Activated T-cell treated with anti-CD3 and anti-CD28 coated beads, Interleukin-2, amount 50 U/mL, for 48 hours (primary cell): Measurements from ENCODE around the gene VAMP4.
"Not testable (repeated sequence)": the region's sequence is repeated elsewhere in the genome, so short reads cannot be mapped to it uniquely, and the experiment has no call there.

ENCODE experiments used
- DNase-seq, 2 experiments: peaks; one replicate each; pipeline ENCODE4 v3.0.0-alpha.2; 2020

Gene VAMP4

GRCh38 chr1:171748651-171749050, 6.8 kb upstream of the VAMP4 start:
- no peak for DNase-seq

DNA sequence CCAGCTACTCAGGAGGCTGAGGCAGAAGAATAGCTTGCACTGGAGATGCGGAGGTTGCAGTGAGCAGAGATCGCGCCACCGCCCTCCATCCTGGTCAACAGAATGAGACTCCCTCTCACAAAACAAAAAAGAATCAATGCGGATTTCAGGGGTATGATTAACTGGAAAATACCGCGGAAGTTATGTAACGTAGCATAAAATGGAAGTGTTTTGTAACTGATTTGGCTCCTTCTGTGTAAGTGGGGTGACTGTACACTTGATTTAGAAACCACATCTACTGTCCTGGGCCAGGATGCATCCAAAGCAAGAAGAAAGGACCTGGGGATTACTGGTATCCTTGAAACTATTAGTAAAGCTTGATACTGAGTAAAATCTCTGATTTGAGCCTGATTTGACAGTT, 3.1 kb upstream of the VAMP4 start:
- DNase-seq: no peak

DNA sequence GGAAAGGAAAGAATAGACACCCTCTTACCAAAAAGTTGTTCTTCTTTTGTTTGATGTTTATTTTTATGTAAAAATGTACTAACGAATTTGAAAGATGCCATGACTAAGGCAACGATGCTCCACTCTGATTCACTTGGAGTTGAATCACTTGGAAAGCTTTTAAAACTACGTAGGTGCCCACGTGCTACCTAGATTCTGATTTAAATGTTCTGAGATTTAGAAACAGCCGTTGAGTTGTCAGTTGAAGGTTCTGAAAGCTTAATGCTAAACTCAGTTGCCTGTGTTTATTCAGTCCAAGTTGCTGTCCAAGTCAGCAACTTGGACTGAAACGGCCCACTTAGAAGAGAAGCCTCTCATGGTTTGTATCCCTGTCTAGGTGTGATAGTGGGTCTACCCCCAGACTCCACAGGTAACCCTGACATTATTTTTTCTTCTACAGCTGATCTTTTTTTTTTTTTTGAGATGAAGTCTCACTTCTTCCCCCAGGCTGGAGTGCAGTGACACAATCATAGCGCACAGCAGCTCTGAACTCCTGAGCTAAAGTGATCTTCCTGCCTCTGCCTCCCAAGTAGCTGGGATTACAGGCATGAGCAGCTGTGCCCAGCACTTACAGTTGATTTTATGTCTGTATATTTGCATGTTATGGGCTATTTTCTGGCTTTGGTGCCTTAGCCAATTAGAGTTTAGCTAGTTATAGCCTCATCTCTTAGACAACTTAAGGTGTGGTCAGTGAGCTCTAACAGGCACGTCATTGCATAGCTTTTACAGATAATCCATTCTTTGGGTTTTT, 1.4 kb upstream of the VAMP4 start:
- DNase-seq: peak in 1 of 2 experiments; percentile 20

DNA sequence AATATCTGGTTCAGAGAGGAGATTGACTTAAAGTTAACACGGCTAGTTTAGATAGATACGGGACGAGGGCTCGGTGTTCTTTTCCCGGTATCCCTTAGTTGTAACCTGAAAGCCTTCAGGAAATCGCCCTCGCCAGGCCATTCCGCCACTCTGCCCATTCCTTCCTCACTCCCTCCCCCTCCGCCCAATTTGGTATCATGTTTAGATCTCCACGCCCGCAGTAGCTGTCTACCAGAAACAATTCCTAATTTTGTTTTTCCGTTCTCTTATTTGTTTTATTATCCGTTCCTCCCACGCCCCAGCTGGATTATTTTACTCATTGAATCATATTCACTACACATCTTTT, 685 bp upstream of the VAMP4 start:
- DNase-seq: no peak

DNA sequence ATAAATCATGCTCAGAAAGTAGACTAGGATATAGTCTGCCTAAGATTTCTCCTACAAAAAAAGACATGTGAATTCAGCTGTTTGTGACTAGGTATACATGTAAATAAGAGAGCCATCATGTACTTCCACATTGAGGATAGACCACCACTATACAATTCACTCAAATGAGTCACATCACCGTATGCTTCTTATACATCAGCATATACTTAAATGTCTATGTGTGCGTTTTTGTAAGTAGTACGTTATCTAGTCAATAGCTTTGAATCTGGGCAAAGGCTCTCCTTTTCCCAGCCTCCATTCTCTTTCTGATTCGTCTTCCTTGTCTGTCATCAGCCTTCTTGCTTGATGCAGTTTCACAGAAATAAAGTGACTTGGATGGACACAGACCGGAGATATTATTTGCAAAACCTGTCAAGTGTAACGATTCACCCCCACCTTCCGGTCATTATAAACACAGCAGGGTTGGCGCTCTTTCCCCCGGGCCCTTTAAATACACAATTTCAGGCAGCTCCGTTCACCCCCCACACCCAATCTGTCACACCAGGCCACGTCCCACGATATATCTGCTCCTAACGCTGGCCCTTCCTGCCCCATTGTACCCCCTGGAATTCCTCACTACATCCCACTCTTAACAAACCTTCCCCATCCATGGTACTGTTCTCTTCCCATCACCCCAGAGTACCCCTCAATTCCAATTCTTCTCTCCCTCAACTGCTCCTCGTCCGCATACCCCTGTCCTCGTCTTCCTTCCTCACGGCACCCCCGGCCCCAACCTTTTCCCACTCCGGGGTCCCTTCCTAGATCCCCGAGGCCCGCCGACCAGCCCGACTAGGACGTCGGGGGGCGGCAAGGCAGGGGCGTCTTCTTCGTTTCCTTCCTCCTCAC, 636 bp downstream of the VAMP4 start:
- DNase-seq: peak; percentile 55 to 59

DNA sequence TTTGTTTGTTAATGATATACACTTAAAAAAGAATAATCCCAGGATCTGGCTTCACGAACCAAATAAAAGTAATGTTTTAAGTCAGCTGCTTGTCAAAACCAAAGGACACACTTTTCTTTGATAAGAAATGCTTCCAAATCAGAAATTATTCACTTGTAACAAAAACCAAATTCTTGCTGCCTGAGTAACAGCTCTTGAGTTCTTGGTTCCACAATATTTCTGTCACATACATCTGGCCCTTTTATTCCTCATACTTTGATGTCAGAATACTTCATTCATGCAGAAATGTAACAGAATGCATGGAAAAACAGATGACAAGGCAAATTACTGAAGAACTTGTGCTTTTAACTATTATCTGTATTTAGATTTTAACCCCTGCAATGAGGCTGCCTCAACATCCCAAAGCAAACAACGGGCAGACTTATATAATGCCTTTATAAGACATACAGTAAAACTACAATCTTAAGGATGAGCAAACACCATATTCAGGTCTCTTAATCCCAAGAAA, 1.5 kb downstream of the VAMP4 start:
- no peak for DNase-seq

DNA sequence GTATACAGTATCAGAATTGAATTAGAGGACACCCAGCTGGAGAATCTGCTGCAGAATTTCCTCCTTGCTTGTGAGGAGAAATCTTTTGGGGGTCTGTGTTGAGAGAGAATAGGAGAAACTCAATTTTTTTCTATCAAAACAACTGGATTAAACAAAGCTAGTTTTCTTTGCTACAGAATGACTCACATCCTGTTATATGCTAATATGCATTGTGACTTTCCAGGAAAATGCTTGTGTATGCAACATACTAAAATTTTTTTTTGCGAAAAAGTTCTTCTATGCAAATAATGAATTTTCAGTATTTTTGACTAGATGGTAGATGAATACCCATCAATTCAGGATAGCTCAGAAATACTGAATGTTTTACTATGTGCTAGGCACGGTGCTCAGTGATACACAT, 2.2 kb downstream of the VAMP4 start:
- DNase-seq: no peak

DNA sequence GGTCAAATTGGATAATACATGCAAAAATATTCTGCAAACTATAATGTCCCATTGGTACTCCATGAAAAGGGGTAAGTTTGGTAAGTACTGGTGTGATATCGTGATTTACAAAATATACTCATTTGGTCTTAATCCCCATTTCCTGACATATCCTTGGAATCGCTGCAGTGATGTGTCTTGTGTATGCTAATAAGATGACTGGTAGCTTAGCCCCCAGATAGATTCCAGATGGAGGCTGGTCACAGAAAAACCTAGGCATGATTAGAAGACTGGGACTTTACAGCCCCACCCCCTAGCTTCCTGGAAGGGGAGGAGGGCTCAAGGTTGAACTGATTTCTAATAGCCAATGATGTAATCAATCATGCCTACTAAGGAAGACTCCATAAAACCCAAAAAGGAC, 3.0 kb downstream of the VAMP4 start:
- DNase-seq: no peak

DNA sequence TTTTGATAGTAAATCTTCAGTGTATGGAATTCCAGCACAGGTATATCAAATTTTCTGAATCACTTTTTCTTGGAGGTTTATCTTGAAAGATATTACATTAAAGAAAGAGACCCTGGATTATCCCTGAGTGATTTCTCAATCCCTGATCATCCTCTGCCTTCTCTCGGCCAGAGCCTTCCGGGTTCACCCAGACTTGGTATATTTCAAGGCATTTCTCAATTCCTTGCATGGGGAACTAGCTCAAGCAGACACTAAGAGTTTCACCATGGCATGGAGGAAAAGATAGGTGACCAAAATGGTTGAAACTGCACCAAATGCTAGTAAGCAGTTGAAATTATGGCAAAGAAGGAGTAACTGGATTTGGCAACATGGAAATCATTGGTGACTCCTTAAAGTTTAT, 5.7 kb downstream of the VAMP4 start:
- no peak for DNase-seq

- DNase-seq: no peak
These were observed 11.8 kb downstream of the VAMP4 start for GRCh38 chr1:171730052-171730451.

GRCh38 chr1:171727778-171728177, 14.1 kb downstream of the VAMP4 start:
- DNase-seq: no peak

DNA sequence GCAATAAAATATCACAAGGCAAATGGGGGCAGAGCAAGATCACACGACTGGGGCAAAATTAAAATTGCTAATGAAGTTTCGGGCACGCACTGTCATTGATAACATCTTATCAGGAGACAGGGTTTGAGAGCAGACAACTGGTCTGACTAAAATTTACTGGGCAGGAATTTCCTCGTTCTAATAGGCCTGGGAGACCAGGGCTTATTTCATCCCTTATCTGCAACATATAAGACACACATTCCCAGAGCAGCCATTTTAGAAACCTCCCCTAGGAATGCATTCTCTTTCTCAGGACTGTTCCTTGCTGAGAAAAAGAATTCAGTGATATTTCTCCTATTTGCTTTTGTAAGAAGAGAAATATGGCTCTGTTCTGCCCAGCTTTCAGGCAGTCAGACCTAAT, 18.7 kb downstream of the VAMP4 start:
- not testable (repeated sequence) for DNase-seq

DNA sequence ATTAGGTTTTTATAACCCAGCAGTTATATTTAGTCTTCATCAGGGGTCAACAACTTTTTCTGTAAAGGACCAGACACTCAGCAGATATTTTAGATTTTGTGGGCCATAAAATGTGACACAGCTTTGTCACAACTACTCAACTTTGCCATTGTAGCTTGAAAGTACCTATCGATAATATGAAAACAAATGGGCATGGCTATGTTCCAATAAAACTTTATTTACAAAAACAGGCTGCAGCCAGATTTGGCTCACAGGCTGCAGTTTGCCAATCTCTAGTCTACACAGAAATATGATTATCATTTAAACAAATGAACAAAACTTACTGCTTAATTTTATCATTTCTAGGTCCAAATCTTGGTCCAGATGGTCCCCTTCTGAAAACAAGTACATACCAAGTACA, 23.0 kb downstream of the VAMP4 start:
- DNase-seq: no peak

DNA sequence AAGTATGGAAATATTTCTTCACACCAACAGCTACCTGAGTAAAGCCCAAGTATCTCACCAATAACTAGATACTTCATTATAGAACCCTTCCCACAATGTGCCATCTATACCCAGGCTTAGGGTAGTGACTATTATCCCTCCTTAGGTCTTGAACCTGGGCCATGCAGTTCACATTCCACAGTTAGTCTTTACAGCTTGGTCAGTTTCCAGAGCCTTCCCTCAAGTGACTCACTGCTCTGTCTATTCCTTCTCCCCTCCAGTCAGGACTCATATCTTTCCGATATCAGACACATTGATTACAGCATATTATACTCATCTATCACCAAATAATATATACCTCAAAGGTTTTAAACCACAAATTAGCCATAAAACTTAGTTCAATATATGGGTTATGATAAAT, 23.6 kb downstream of the VAMP4 start:
- DNase-seq: no peak

- DNase-seq: no peak
These were observed 24.7 kb downstream of the VAMP4 start for GRCh38 chr1:171717062-171717718.

DNA sequence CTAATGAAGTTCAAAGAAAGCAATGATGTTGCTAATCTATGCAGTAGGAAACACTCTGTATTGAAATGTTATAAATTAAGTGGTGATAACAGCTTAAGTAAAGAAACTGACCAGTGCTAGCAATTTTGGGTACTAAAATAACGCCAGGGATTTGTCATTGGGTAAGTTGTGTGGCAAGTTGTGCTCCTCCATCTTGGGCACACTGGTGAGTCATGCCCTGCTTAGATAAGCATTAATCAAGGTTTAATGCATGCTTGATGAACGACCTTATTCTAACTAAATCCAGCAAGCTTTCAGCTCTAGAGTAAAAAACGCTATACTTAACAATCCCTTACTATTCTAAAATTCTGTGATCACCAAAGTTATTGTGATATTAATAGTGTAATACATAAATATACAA, 25.2 kb downstream of the VAMP4 start:
- no peak for DNase-seq

- no peak for DNase-seq
These were observed 26.0 kb downstream of the VAMP4 start for GRCh38 chr1:171715813-171716251.

- DNase-seq: no peak
These were observed 29.5 kb downstream of the VAMP4 start for GRCh38 chr1:171712341-171712740.

DNA sequence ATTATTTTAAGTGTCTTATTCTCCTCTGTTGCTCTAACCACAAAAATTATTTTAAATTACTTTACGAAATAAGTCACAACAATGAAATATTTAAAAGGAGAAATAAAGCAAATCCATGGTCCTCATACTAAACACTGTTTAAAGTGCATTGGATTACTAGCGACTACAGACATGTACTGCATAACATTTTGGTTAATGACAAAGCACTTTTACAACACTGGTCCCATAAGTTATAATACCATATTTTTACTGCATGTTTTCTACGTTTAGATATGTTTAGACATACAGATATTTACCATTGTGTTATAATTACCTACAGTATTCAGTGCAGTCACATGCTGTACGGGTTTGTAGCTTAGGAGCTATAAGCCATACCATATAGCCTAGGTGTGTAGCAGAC, 30.2 kb downstream of the VAMP4 start:
- no peak for DNase-seq

GRCh38 chr1:171707583-171707982, 34.3 kb downstream of the VAMP4 start:
- no peak for DNase-seq

DNA sequence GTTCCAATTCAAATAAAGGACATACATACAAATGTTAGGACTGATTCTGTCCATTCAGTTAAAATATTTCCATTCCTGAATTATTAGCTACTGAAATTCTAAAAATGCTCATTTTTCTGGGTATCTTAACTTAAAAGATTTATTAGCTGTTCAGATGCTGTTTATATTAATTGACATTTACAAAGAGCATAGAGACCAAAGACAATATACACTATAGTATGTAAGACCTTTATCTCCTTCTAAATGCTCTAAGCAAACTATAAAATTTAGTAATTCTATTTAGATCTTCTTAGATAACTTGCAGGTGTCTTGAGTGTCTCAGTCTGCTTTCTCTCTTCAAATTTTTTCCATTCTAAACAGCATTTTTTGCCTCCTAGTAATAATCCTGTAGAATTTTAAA, 39.3 kb downstream of the VAMP4 start:
- DNase-seq: no peak

GRCh38 chr1:171699531-171699930, 42.3 kb downstream of the VAMP4 start:
- no peak for DNase-seq

GRCh38 chr1:171695772-171696171, 46.1 kb downstream of the VAMP4 start:
- not testable (repeated sequence) for DNase-seq
